Gastroesophageal sphincter (tissue), 3 donors: Measurements from ENCODE around the gene SYNDIG1.

ENCODE experiments used
- CTCF ChIP-seq, 4 experiments: fragments of 200-600 bp in 2 of 4; fragments of 450-650 bp in 2 of 4; sonication (generic) in 1 of 4; IDR thresholded peaks; one replicate each; pipeline ENCODE4 v1.5.1; 2017 to 2019; ENCODE audit warnings: antibody characterized with exemption in 4 of 4, mild to moderate bottlenecking in 2 of 4, moderate library complexity in 2 of 4
- EP300 ChIP-seq: sonication (generic); formaldehyde crosslinking; IDR thresholded peaks from one replicate; pipeline ENCODE4 v1.6.1; 2017; ENCODE audit warnings: antibody characterized with exemption, mild to moderate bottlenecking
- POLR2A ChIP-seq, 2 donors: fragments of 450-650 bp; IDR thresholded peaks; one replicate each; pipeline ENCODE4 v1.6.1; 2017; ENCODE audit warnings: antibody characterized with exemption in 2 of 2, mild to moderate bottlenecking in 2 of 2, moderate library complexity in 1 of 2
- POLR2AphosphoS5 ChIP-seq: sonication (generic); formaldehyde crosslinking; IDR thresholded peaks from one replicate; pipeline ENCODE4 v1.6.1; 2017; ENCODE audit warnings: antibody characterized with exemption

GRCh38 chr20:24571159-24571558 is 101.7 kb downstream of the SYNDIG1 start:
- TF ChIP-seq CTCF (IDR thresholded peaks at IDR 0.05) (no peak), POLR2AphosphoS5 (no peak), POLR2A (IDR thresholded peaks at IDR 0.05) (no peak), EP300 (no peak)
